Neural progenitor cell (in vitro differentiated cells): ENCODE measurements around the gene NFKB1. TPM values are rescaled to one million over a fixed set of nuclear protein-coding genes. Genes with fewer than 3 reads are reported as not detected.
"Not testable (repeated sequence)": the region's sequence is repeated elsewhere in the genome, so short reads cannot be mapped to it uniquely, and the experiment has no call there.

Source experiments
- DNase-seq: peaks from one replicate; pipeline ENCODE4 v3.0.0-alpha.2; 2016; ENCODE audit warnings: low spot score
- H2AFZ ChIP-seq: fragments of 200-600 bp; sonication (generic); replicated peaks from 2 replicates; pipeline ENCODE4 v1.6.1; 2016; ENCODE audit warnings: antibody characterized with exemption
- H3F3A ChIP-seq: fragments of 200-600 bp; sonication (generic); 2 replicates; pipeline ENCODE4 v1.6.1; 2016; ENCODE audit warnings: antibody characterized with exemption, low read depth
- H3K27ac ChIP-seq: fragments of 200-600 bp; sonication (generic); 2 replicates; pipeline ENCODE4 v1.5.1; 2016; ENCODE audit warnings: mild to moderate bottlenecking
- H3K27me3 ChIP-seq: fragments of 200-600 bp; sonication (generic); 2 replicates; pipeline ENCODE4 v1.6.1; 2016; ENCODE audit warnings: mild to moderate bottlenecking, moderate library complexity
- H3K36me3 ChIP-seq: fragments of 200-600 bp; sonication (generic); 2 replicates; pipeline ENCODE4 v1.5.1; 2016
- H3K4me1 ChIP-seq: fragments of 200-600 bp; sonication (generic); 2 replicates; pipeline ENCODE4 v1.6.1; 2016; ENCODE audit warnings: mixed run types
- H3K4me2 ChIP-seq: fragments of 200-600 bp; sonication (generic); 2 replicates; pipeline ENCODE4 v1.6.1; 2016
- H3K4me3 ChIP-seq: fragments of 200-600 bp; sonication (generic); 2 replicates; pipeline ENCODE4 v1.5.1; 2016
- H3K79me2 ChIP-seq: fragments of 200-600 bp; sonication (generic); 2 replicates; pipeline ENCODE4 v1.6.1; 2016; ENCODE audit warnings: low read depth
- H3K9ac ChIP-seq: fragments of 200-600 bp; sonication (generic); 2 replicates; pipeline ENCODE4 v1.6.1; 2016
- H3K9me3 ChIP-seq: fragments of 200-600 bp; sonication (generic); 2 replicates; pipeline ENCODE4 v1.5.1; 2016; ENCODE audit warnings: low read depth
- H4K20me1 ChIP-seq: fragments of 200-600 bp; sonication (generic); 2 replicates; pipeline ENCODE4 v1.6.1; 2016; ENCODE audit warnings: low read depth
- H3K27ac Mint-ChIP-seq: 3 replicates; pipeline ENCODE4 v1.8.0; 2021; ENCODE audit warnings: mixed read lengths
- H3K27me3 Mint-ChIP-seq: 2 replicates; pipeline ENCODE4 v1.8.0; 2022; ENCODE audit warnings: low read depth, mild to moderate bottlenecking, inconsistent platforms, moderate library complexity, mixed read lengths; ENCODE audit not compliant: insufficient read depth
- H3K36me3 Mint-ChIP-seq: 3 replicates; pipeline ENCODE4 v1.8.0; 2021; ENCODE audit warnings: mixed read lengths
- H3K4me1 Mint-ChIP-seq: 3 replicates; pipeline ENCODE4 v1.8.0; 2021; ENCODE audit warnings: mixed read lengths
- H3K4me3 Mint-ChIP-seq: 3 replicates; pipeline ENCODE4 v1.8.0; 2021; ENCODE audit warnings: mild to moderate bottlenecking, moderate library complexity, mixed read lengths
- H3K9me3 Mint-ChIP-seq: 3 replicates; pipeline ENCODE4 v1.8.0; 2020; ENCODE audit warnings: mixed read lengths
- CTCF ChIP-seq: fragments of 200-600 bp; sonication (generic); IDR thresholded peaks from 2 replicates; pipeline ENCODE4 v1.5.1; 2017; ENCODE audit warnings: antibody characterized with exemption, mild to moderate bottlenecking
- EZH2 ChIP-seq: fragments of 200-600 bp; sonication (generic); IDR thresholded peaks from 2 replicates; pipeline ENCODE4 v1.6.1; 2017; ENCODE audit warnings: antibody characterized with exemption, mild to moderate bottlenecking, moderate library complexity
- EZH2phosphoT487 ChIP-seq: fragments of 200-600 bp; sonication (generic); IDR thresholded peaks from 2 replicates; pipeline ENCODE4 v1.6.1; 2017; ENCODE audit warnings: antibody characterized with exemption
- total RNA-seq: library from RNA; depleted of rRNA; stranded (reverse); fragments of >200 nt; gene quantifications from 2 replicates; pipeline ENCODE4 v1.2.3, GENCODE V29; 2015; ENCODE audit warnings: low replicate concordance

The NFKB1 gene
- total RNA-seq, 1 donor from 2014 or later = 14.1 TPM

- Mint-ChIP-seq H3K9me3 (peaks cover 6% of the 10 kb centered on the region), H3K27me3 (no peaks in the 10 kb centered on the region), H3K36me3 (no peaks in the 10 kb centered on the region), H3K4me1 (no peaks in the 10 kb centered on the region), H3K4me3 (no peak overlapping the region), H3K27ac (no peak overlapping the region)
- H3K36me3 ChIP-seq = no peaks in the 10 kb centered on the region
- TF ChIP-seq CTCF (no peak), EZH2phosphoT487 (no peak), EZH2 (no peak)
- no peaks in the 10 kb centered on the region for H3K9me3 ChIP-seq
- no peaks in the 10 kb centered on the region for H3F3A ChIP-seq
- no peaks in the 10 kb centered on the region for H3K4me1 ChIP-seq
- no peaks in the 10 kb centered on the region for H3K79me2 ChIP-seq
- H4K20me1 ChIP-seq = no peaks in the 10 kb centered on the region
- no peak overlapping the region for H3K4me2 ChIP-seq
- H3K9ac ChIP-seq = no peak overlapping the region
- no peaks in the 10 kb centered on the region for H3K27me3 ChIP-seq
- no peak overlapping the region for H2AFZ ChIP-seq
- DNase-seq = no peak
- H3K27ac ChIP-seq = no peak overlapping the region
- H3K4me3 ChIP-seq = no peak overlapping the region
These were observed 27.7 kb upstream of the NFKB1 start for GRCh38 chr4:102473476-102473875.

GRCh38 chr4:102474736-102475504, 26.2 kb upstream of the NFKB1 start:
- no peaks in the 10 kb centered on the region for H3K36me3 ChIP-seq
- Mint-ChIP-seq H3K9me3 (peaks cover 6% of the 10 kb centered on the region), H3K27ac (no peak overlapping the region), H3K27me3 (no peaks in the 10 kb centered on the region), H3K4me1 (no peaks in the 10 kb centered on the region), H3K36me3 (no peaks in the 10 kb centered on the region), H3K4me3 (no peak overlapping the region)
- no peaks in the 10 kb centered on the region for H3K27me3 ChIP-seq
- no peaks in the 10 kb centered on the region for H3K79me2 ChIP-seq
- no peaks in the 10 kb centered on the region for H3K4me1 ChIP-seq
- H3K27ac ChIP-seq = no peak overlapping the region
- no peak overlapping the region for H3K4me3 ChIP-seq
- no peak for DNase-seq
- no peak for TF ChIP-seq EZH2
- TF ChIP-seq EZH2phosphoT487 = no peak
- TF ChIP-seq CTCF = no peak
- peak overlapping the region; percentile 81 for H2AFZ ChIP-seq
- no peaks in the 10 kb centered on the region for H3K9me3 ChIP-seq
- no peaks in the 10 kb centered on the region for H4K20me1 ChIP-seq
- H3K9ac ChIP-seq = no peak overlapping the region
- no peaks in the 10 kb centered on the region for H3F3A ChIP-seq
- no peak overlapping the region for H3K4me2 ChIP-seq

GRCh38 chr4:102477657-102478056, 23.5 kb upstream of the NFKB1 start:
- TF ChIP-seq EZH2 (no peak), EZH2phosphoT487 (no peak)
- H3K9me3 Mint-ChIP-seq = peaks cover 11% of the 10 kb centered on the region

GRCh38 chr4:102478186-102478585, 23.0 kb upstream of the NFKB1 start:
- no peak overlapping the region for H3K4me3 Mint-ChIP-seq
- Histone ChIP-seq H3K36me3 (no peaks in the 10 kb centered on the region), H4K20me1 (no peaks in the 10 kb centered on the region), H3K79me2 (no peaks in the 10 kb centered on the region), H3K4me3 (no peak overlapping the region), H3F3A (no peaks in the 10 kb centered on the region), H3K4me2 (no peak overlapping the region), H3K27ac (no peak overlapping the region), H3K9ac (no peak overlapping the region), H3K27me3 (no peaks in the 10 kb centered on the region), H3K9me3 (no peaks in the 10 kb centered on the region), H3K4me1 (no peaks in the 10 kb centered on the region), H2AFZ (no peak overlapping the region)
- H3K27me3 Mint-ChIP-seq = no peaks in the 10 kb centered on the region
- no peak overlapping the region for H3K27ac Mint-ChIP-seq
- H3K9me3 Mint-ChIP-seq = peaks cover 11% of the 10 kb centered on the region
- no peak for DNase-seq
- H3K36me3 Mint-ChIP-seq = no peaks in the 10 kb centered on the region
- H3K4me1 Mint-ChIP-seq = no peaks in the 10 kb centered on the region
- TF ChIP-seq EZH2phosphoT487 = no peak
- TF ChIP-seq EZH2 = no peak
- no peak for TF ChIP-seq CTCF

More at GRCh38 chr4:102477657-102478056, 23.5 kb upstream of the NFKB1 start:
- no peaks in the 10 kb centered on the region for H3K27me3 ChIP-seq
- H4K20me1 ChIP-seq = no peaks in the 10 kb centered on the region
- no peak for DNase-seq
- H3K4me1 Mint-ChIP-seq = no peaks in the 10 kb centered on the region
- H3K4me3 ChIP-seq = no peak overlapping the region
- H3K9ac ChIP-seq = no peak overlapping the region
- no peak overlapping the region for H3K4me2 ChIP-seq
- no peak overlapping the region for H3K27ac ChIP-seq
- H3K4me3 Mint-ChIP-seq = no peak overlapping the region
- no peaks in the 10 kb centered on the region for H3K4me1 ChIP-seq
- H3K79me2 ChIP-seq = no peaks in the 10 kb centered on the region
- no peaks in the 10 kb centered on the region for H3K9me3 ChIP-seq
- no peaks in the 10 kb centered on the region for H3K36me3 Mint-ChIP-seq
- H3K36me3 ChIP-seq = no peaks in the 10 kb centered on the region
- H3K27ac Mint-ChIP-seq = no peak overlapping the region
- no peaks in the 10 kb centered on the region for H3K27me3 Mint-ChIP-seq
- H3F3A ChIP-seq = no peaks in the 10 kb centered on the region
- peak overlapping the region; percentile 50 for H2AFZ ChIP-seq

- H3K36me3 ChIP-seq, H3K79me2 ChIP-seq, DNase-seq, H3F3A ChIP-seq, H3K27me3 Mint-ChIP-seq, H3K4me2 ChIP-seq, H3K9ac ChIP-seq, H3K4me1 ChIP-seq, H4K20me1 ChIP-seq, H3K36me3 Mint-ChIP-seq, H2AFZ ChIP-seq, H3K9me3 ChIP-seq, H3K27ac Mint-ChIP-seq, H3K4me1 Mint-ChIP-seq, H3K27ac ChIP-seq, H3K4me3 ChIP-seq, H3K27me3 ChIP-seq, H3K4me3 Mint-ChIP-seq: not testable (repeated sequence)
- H3K9me3 Mint-ChIP-seq = peaks cover 11% of the 10 kb centered on the region
These were observed 21.3 kb upstream of the NFKB1 start for GRCh38 chr4:102479832-102480231.
